GM19239 (cell line): Measurements from ENCODE around the gene ZNF467.

ENCODE experiments used
- DNase-seq: peaks from one replicate; pipeline ENCODE4 v3.0.0; 2011; ENCODE audit warnings: low spot score; ENCODE audit not compliant: insufficient read length
- FAIRE-seq: peaks from 2 replicates; lab custom pipeline; 2011; peaks lifted over from hg19 to GRCh38; lab: Jason Lieb, UNC

ZNF467 gene

GRCh38 chr7:149773446-149774236 is at the start of gene ZNF467:
TSS of gene ZNF467 (minus strand) at chr7:149773588. CDS start at chr7:149771032, 2,556 bp downstream.
- DNase-seq: no peak
- no peak for FAIRE-seq

GRCh38 chr7:149822353-149822943 is 49.1 kb upstream of the ZNF467 start:
- FAIRE-seq: no peak

GRCh38 chr7:149821191-149822148 is 48.1 kb upstream of the ZNF467 start:
- DNase-seq: no peak
- no peak for FAIRE-seq

More at GRCh38 chr7:149822353-149822943, 49.1 kb upstream of the ZNF467 start:
- no peak for DNase-seq

- FAIRE-seq: no peak
- DNase-seq: no peak
These were observed 47.3 kb upstream of the ZNF467 start for GRCh38 chr7:149820622-149821190.

- FAIRE-seq: no peak
These were observed 46.6 kb upstream of the ZNF467 start for GRCh38 chr7:149819961-149820340.

GRCh38 chr7:149819141-149819960 is 46.0 kb upstream of the ZNF467 start:
- FAIRE-seq (no peak), DNase-seq (no peak)

More at GRCh38 chr7:149819961-149820340, 46.6 kb upstream of the ZNF467 start:
- no peak for DNase-seq

GRCh38 chr7:149818536-149818840 is 45.1 kb upstream of the ZNF467 start:
- no peak for FAIRE-seq
- DNase-seq: no peak

GRCh38 chr7:149817836-149818535 is 44.6 kb upstream of the ZNF467 start:
- FAIRE-seq (no peak), DNase-seq (no peak)

- no peak for FAIRE-seq
These were observed 43.9 kb upstream of the ZNF467 start for GRCh38 chr7:149817301-149817771.

GRCh38 chr7:149816794-149817193 is 43.4 kb upstream of the ZNF467 start:
- DNase-seq (no peak), FAIRE-seq (no peak)

More at GRCh38 chr7:149817301-149817771, 43.9 kb upstream of the ZNF467 start:
- no peak for DNase-seq

- FAIRE-seq: no peak
- DNase-seq: no peak
These were observed 42.9 kb upstream of the ZNF467 start for GRCh38 chr7:149816267-149816751.

- no peak for DNase-seq
- no peak for FAIRE-seq
These were observed 42.4 kb upstream of the ZNF467 start for GRCh38 chr7:149815661-149816266.

GRCh38 chr7:149815121-149815520 is 41.7 kb upstream of the ZNF467 start:
- no peak for FAIRE-seq
- no peak for DNase-seq

GRCh38 chr7:149814494-149814893 is 41.1 kb upstream of the ZNF467 start:
- no peak for FAIRE-seq

GRCh38 chr7:149813254-149814035 is 40.1 kb upstream of the ZNF467 start:
- no peak for DNase-seq
- no peak for FAIRE-seq

More at GRCh38 chr7:149814494-149814893, 41.1 kb upstream of the ZNF467 start:
- no peak for DNase-seq

- FAIRE-seq: no peak
- DNase-seq: no peak
These were observed 38.6 kb upstream of the ZNF467 start for GRCh38 chr7:149811831-149812490.

GRCh38 chr7:149811221-149811620 is 37.8 kb upstream of the ZNF467 start:
- DNase-seq (no peak), FAIRE-seq (no peak)
